Loucy (cell line): Measurements from ENCODE around the gene LARGE2.

Experiments
- H2AFZ ChIP-seq: fragments of 200-600 bp; sonication (generic); 2 replicates; pipeline ENCODE4 v1.6.0; 2016; ENCODE audit warnings: antibody characterized with exemption, mild to moderate bottlenecking, low read length, moderate library complexity
- H3F3A ChIP-seq: fragments of 200-600 bp; 2 replicates; pipeline ENCODE4 v1.6.0; 2016; ENCODE audit warnings: antibody characterized with exemption, low read depth, mild to moderate bottlenecking
- H3K27me3 ChIP-seq: fragments of 200-600 bp; sonication (generic); 2 replicates; pipeline ENCODE4 v1.6.1; 2014; ENCODE audit warnings: low read length, mild to moderate bottlenecking; ENCODE audit not compliant: insufficient read depth, poor library complexity, severe bottlenecking
- H3K36me3 ChIP-seq: fragments of 200-600 bp; sonication (generic); 2 replicates; pipeline ENCODE4 v1.6.1; 2016; ENCODE audit warnings: low read length; ENCODE audit not compliant: insufficient read depth
- H3K4me1 ChIP-seq: fragments of 200-600 bp; sonication (generic); 2 replicates; pipeline ENCODE4 v1.5.1; 2014; ENCODE audit warnings: low read length, mild to moderate bottlenecking; ENCODE audit not compliant: insufficient read depth, poor library complexity, severe bottlenecking
- H3K4me2 ChIP-seq: fragments of 200-600 bp; sonication (generic); 2 replicates; pipeline ENCODE4 v1.6.0; 2014; ENCODE audit warnings: antibody characterized with exemption, low read length, low read depth, mild to moderate bottlenecking; ENCODE audit not compliant: poor library complexity, severe bottlenecking
- H3K4me3 ChIP-seq: fragments of 200-600 bp; sonication (generic); 2 replicates; pipeline ENCODE4 v1.5.1; 2014; ENCODE audit warnings: low read length, mild to moderate bottlenecking, mixed read lengths; ENCODE audit not compliant: poor library complexity, severe bottlenecking
- H3K79me2 ChIP-seq: fragments of 200-600 bp; sonication (generic); 2 replicates; pipeline ENCODE4 v1.6.1; 2014; ENCODE audit warnings: low read length; ENCODE audit not compliant: insufficient read depth
- H3K9ac ChIP-seq: fragments of 200-600 bp; sonication (generic); 2 replicates; pipeline ENCODE4 v1.6.0; 2014; ENCODE audit warnings: mild to moderate bottlenecking, low read depth, low read length, moderate library complexity; ENCODE audit not compliant: poor library complexity, severe bottlenecking
- H3K9me2 ChIP-seq: fragments of 200-600 bp; sonication (generic); replicated peaks from 2 replicates; pipeline ENCODE4 v1.6.1; 2016; ENCODE audit warnings: low read depth, low read length, mixed read lengths
- H3K9me3 ChIP-seq: fragments of 200-600 bp; sonication (generic); 2 replicates; pipeline ENCODE4 v1.6.1; 2014; ENCODE audit warnings: mild to moderate bottlenecking, antibody characterized with exemption, low read length, low read depth; ENCODE audit not compliant: insufficient read depth
- H4K20me1 ChIP-seq: fragments of 200-600 bp; sonication (generic); 2 replicates; pipeline ENCODE4 v1.6.0; 2014; ENCODE audit warnings: antibody characterized with exemption, low read length, mild to moderate bottlenecking; ENCODE audit not compliant: insufficient read depth, poor library complexity, severe bottlenecking
- EZH2phosphoT487 ChIP-seq: fragments of 200-600 bp; IDR thresholded peaks from 2 replicates; pipeline ENCODE4 v1.6.1; 2018; ENCODE audit warnings: antibody characterized with exemption, mild to moderate bottlenecking, moderate library complexity, borderline replicate concordance
- TF ChIP-seq, protein P1 (sequence below): fragments of 200-600 bp; sonication (generic); conservative IDR thresholded peaks from 2 replicates; pipeline ENCODE4 v1.5.1; 2014; ENCODE audit warnings: mild to moderate bottlenecking, antibody characterized with exemption, low read length

Gene LARGE2

DNA sequence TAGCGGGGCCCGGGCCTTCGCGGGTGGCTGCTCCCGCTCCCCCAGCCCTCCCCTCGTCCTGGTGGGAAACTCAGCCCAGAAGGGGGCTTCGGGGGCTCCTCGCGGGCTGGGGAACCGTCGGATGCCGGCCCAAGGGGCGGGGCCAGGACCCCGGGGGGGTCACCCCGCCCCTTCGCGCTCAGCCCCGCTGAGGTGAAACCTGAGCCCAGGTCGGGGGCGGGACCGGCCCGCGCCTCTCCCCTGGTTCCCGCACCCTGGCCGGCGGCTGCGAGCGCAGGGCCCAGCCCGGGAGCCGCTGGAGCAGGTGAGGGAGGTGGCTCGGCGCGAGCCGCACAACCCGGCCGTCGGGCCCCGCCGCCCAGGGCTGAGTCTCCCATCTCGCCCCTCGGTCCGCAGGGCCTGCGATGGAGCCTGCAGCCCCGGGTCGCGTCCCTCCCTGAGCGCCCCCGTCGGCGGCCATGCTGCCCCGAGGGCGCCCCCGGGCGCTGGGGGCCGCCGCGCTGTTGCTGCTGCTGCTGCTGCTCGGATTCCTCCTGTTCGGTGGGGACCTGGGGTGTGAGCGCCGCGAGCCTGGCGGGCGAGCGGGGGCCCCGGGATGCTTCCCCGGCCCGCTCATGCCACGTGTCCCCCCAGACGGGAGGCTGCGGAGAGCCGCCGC lies at the start of gene LARGE2:
Gene LARGE2 (plus strand): TSS at position 232 of the 658 bp plus-strand sequence. CDS start 227 bp downstream, at position 459.
- H2AFZ ChIP-seq: no peak within 1 kb of the TSS
- H3F3A ChIP-seq: peaks cover under 1% of the 10 kb centered on the region; the same call in 1 of the 2 replicates
- H3K27me3 ChIP-seq: no peaks in the 10 kb centered on the region
- TF ChIP-seq, protein P1, sequence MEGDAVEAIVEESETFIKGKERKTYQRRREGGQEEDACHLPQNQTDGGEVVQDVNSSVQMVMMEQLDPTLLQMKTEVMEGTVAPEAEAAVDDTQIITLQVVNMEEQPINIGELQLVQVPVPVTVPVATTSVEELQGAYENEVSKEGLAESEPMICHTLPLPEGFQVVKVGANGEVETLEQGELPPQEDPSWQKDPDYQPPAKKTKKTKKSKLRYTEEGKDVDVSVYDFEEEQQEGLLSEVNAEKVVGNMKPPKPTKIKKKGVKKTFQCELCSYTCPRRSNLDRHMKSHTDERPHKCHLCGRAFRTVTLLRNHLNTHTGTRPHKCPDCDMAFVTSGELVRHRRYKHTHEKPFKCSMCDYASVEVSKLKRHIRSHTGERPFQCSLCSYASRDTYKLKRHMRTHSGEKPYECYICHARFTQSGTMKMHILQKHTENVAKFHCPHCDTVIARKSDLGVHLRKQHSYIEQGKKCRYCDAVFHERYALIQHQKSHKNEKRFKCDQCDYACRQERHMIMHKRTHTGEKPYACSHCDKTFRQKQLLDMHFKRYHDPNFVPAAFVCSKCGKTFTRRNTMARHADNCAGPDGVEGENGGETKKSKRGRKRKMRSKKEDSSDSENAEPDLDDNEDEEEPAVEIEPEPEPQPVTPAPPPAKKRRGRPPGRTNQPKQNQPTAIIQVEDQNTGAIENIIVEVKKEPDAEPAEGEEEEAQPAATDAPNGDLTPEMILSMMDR: no peak
- no peak for TF ChIP-seq EZH2phosphoT487
- peaks cover 1% of the 10 kb centered on the region for H4K20me1 ChIP-seq
- no peak within 1 kb of the TSS for H3K4me2 ChIP-seq
- no peaks in the 10 kb centered on the region for H3K36me3 ChIP-seq
- peaks cover 1% of the 10 kb centered on the region for H3K79me2 ChIP-seq
- H3K4me3 ChIP-seq: no peak within 1 kb of the TSS
- no peak within 1 kb of the TSS for H3K9ac ChIP-seq
- H3K4me1 ChIP-seq: peaks cover 23% of the 10 kb centered on the region
- no peaks in the 10 kb centered on the region for H3K9me3 ChIP-seq
- no peaks in the 10 kb centered on the region for H3K9me2 ChIP-seq

GRCh38 chr11:45876401-45876800 lies 46.1 kb upstream of the LARGE2 start:
- Histone ChIP-seq H3K9me2 (no peaks in the 10 kb centered on the region), H3K9me3 (no peaks in the 10 kb centered on the region), H2AFZ (no peak overlapping the region), H3K4me1 (peaks cover 6% of the 10 kb centered on the region), H3K79me2 (no peaks in the 10 kb centered on the region), H3K9ac (no peak overlapping the region), H3K4me2 (no peak overlapping the region), H3K27me3 (no peaks in the 10 kb centered on the region), H3F3A (no peaks in the 10 kb centered on the region), H3K4me3 (no peak overlapping the region), H3K36me3 (peaks cover 56% of the 10 kb centered on the region; the same call in 1 of the 2 replicates), H4K20me1 (no peaks in the 10 kb centered on the region)
- no peak for TF ChIP-seq EZH2phosphoT487
- TF ChIP-seq, protein P1: no peak

GRCh38 chr11:45877221-45877620 lies 45.2 kb upstream of the LARGE2 start:
- Histone ChIP-seq H3K36me3 (peaks cover 56% of the 10 kb centered on the region; the same call in 1 of the 2 replicates), H4K20me1 (no peaks in the 10 kb centered on the region)
- no peak for TF ChIP-seq EZH2phosphoT487
- TF ChIP-seq, protein P1: no peak

More at GRCh38 chr11:45877221-45877620, 45.2 kb upstream of the LARGE2 start:
- Histone ChIP-seq H3K9me3 (no peaks in the 10 kb centered on the region), H3K4me1 (no peaks in the 10 kb centered on the region), H3K4me2 (no peak overlapping the region), H3K27me3 (no peaks in the 10 kb centered on the region), H3K4me3 (no peak overlapping the region), H3K79me2 (no peaks in the 10 kb centered on the region), H3K9me2 (no peaks in the 10 kb centered on the region), H3F3A (no peaks in the 10 kb centered on the region), H2AFZ (no peak overlapping the region), H3K9ac (no peak overlapping the region)
